ENCODE results near the gene SHISA9. TPM values are rescaled to one million over a fixed set of nuclear protein-coding genes. Genes with fewer than 3 reads are reported as not detected.

The SHISA9 gene
- total RNA-seq, 2 donors from 2014 or later = not detected

Other genes starting within 250 kb of the SHISA9 start
- gene CPPED1, start 97.7 kb upstream of the SHISA9 start, total RNA-seq = 10 to 100 TPM in 1 of 2 donors, 1 to 10 TPM in 1; 8.7 to 10.1 TPM